Small intestine (tissue), 7 donors: ENCODE results near the gene PRLR. TPM values are rescaled to one million over a fixed set of nuclear protein-coding genes. Genes with fewer than 3 reads are reported as not detected.

Source experiments
- DNase-seq, 2 donors: peaks; one replicate each; pipeline versions ENCODE4 v3.0.0 to v3.0.0-alpha.2; 2013
- FAIRE-seq: peaks from 2 replicates; lab custom pipeline; 2012; peaks lifted over from hg19 to GRCh38; lab: Jason Lieb, UNC
- H3K27ac ChIP-seq, 3 donors: one replicate each; pipeline ENCODE4 v1.5.1; 2013; ENCODE audit warnings: low read length in 2 of 3, mild to moderate bottlenecking in 2 of 3, control low read depth in 1 of 3, inconsistent platforms in 1 of 3, low read depth in 1 of 3, moderate library complexity in 1 of 3
- H3K27me3 ChIP-seq, 3 donors: one replicate each; pipeline ENCODE4 v1.6.1; 2013; ENCODE audit warnings: low read length in 3 of 3, inconsistent platforms in 1 of 3; ENCODE audit not compliant: control insufficient read depth in 3 of 3, insufficient read depth in 3 of 3
- H3K36me3 ChIP-seq, 3 donors: one replicate each; pipeline ENCODE4 v1.6.1; 2013; ENCODE audit warnings: low read length in 3 of 3, inconsistent platforms in 1 of 3, low read depth in 1 of 3, mild to moderate bottlenecking in 1 of 3, moderate library complexity in 1 of 3; ENCODE audit not compliant: control insufficient read depth in 3 of 3, insufficient read depth in 2 of 3
- H3K4me1 ChIP-seq, 3 donors: one replicate each; pipeline ENCODE4 v1.6.1; 2013; ENCODE audit warnings: low read length in 2 of 3, inconsistent platforms in 1 of 3, low read depth in 1 of 3, mild to moderate bottlenecking in 1 of 3, moderate library complexity in 1 of 3; ENCODE audit not compliant: control insufficient read depth in 3 of 3, insufficient read depth in 2 of 3
- H3K4me3 ChIP-seq, 3 donors: one replicate each; pipeline ENCODE4 v1.5.1; 2013; ENCODE audit warnings: low read length in 3 of 3, control low read depth in 1 of 3, inconsistent platforms in 1 of 3, low read depth in 1 of 3, mild to moderate bottlenecking in 1 of 3, moderate library complexity in 1 of 3
- H3K9me3 ChIP-seq, 2 donors: one replicate each; pipeline ENCODE4 v1.6.1; 2013; ENCODE audit warnings: low read depth in 1 of 2, low read length in 1 of 2; ENCODE audit not compliant: control insufficient read depth in 2 of 2, insufficient read depth in 1 of 2
- WGBS, 3 donors: extraction: QIAGEN DNeasy Blood & Tissue Kit; methylation state at CpG; one replicate each; pipeline ENCODE4 v1.1.7; 2013; 5-methylcytosine and 5-hydroxymethylcytosine counted together
- polyA plus RNA-seq, 4 donors: library from polyadenylated mRNA; stranded (reverse) in 3 of 4; unstranded in 1 of 4; fragments of 200-250 nt in 3 of 4; fragments of 120-200 nt in 1 of 4; gene quantifications; one replicate each; pipeline versions ENCODE4 v1.2.1 to v1.2.3, GENCODE V29; 2013
- donor health status: healthy with polysubstance abuse.
- donor health status: control.
- donor health status: control.
- donor health status: Bipolar disorder and iron deficiency.
- donor health status: healthy.

Gene PRLR
- polyA plus RNA-seq, 4 donors, result 1.4 to 84.6 (median 2.9) TPM

DNA sequence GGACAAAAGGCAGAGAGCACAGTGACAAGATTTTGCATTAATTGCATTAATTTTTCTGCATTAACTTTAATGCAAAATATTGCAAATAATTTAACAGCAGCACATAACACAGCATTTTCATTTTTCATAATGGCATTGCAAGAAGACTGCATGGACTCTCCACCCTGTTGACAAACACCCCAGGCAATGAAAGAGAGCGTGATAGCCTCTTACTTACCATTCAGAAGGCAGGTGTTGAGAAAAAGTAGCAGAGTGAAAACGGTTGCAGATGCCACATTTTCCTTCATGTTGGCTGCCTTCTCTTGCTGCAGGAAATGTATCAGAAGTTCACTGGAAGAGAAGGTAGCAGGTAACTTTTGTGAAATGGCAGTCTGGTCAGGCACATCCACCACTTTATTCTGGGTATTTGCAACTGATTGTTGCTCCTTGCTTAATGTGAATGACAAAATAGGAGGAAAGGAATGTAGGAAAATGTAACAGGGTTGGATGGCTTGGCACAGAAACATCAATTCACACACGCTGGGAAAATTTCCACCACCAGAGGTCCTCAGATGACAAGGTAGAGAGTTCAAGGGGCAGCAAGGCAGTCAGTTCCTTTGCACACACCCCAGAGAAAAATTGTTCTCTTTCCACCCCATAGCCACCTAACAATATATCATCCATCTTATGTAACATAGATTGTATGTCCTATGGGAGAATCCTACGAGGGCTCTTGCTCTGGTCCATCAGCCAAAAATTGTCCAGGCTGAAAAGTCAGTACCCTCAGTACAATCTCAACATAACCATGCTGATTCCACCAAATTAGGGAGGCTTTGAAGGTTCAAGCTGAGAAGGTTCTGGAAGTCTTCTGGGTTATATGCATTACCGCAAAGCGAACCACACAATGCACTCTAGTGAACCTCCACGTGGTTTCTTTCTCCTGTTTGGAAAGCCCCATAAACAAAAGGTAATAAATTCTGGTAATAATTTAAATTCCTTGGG, 140.7 kb downstream of the PRLR start:
- peaks cover 0 to 5% of the 10 kb centered on the region in 2 donors for H3K9me3 ChIP-seq
- peaks cover 0 to 5% (median 0%) of the 10 kb centered on the region in 3 donors for H3K4me1 ChIP-seq
- no peaks in the 10 kb centered on the region for H3K27me3 ChIP-seq
- H3K27ac ChIP-seq, result no peak overlapping the region
- H3K4me3 ChIP-seq, result no peak overlapping the region
- no peak for FAIRE-seq
- peak; percentile 71 to 77 for DNase-seq
- 51 to 68% (median 58%) methylated on average over 7 of the region's 7 CpGs for WGBS, 3 donors
- H3K36me3 ChIP-seq, result peaks cover 0 to 19% (median 0%) of the 10 kb centered on the region in 3 donors

DNA sequence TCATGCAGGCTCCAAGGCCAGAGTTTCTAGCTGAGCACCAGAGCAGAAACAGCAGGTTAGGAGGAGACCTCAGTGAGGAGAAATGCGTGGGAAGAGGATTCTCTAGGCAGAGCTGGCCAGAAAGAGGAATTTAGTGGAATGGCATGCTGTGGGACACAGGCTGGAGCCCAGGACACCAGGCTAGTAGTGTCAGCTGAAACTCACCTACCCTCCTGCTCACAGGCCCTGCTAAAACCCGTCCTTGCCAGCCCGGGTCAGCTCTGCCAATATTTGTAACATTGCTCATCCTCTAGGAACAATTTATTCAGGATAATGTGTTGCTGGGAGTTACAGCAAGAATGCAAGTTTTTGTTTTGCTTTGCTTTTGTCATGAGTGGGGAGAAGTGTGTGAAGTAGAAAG, 142.3 kb downstream of the PRLR start:
- Histone ChIP-seq H3K9me3 (peaks cover 0 to 5% of the 10 kb centered on the region in 2 donors), H3K4me3 (no peak overlapping the region), H3K4me1 (peaks cover 0 to under 1% (median 0%) of the 10 kb centered on the region in 3 donors), H3K36me3 (peaks cover 0 to 23% (median 0%) of the 10 kb centered on the region in 3 donors), H3K27me3 (no peaks in the 10 kb centered on the region), H3K27ac (no peak overlapping the region)
- no peak for FAIRE-seq
- DNase-seq, result no peak
- WGBS, 3 donors, result 69 to 87% (median 83%) methylated on average over 3 of the region's 3 CpGs

DNA sequence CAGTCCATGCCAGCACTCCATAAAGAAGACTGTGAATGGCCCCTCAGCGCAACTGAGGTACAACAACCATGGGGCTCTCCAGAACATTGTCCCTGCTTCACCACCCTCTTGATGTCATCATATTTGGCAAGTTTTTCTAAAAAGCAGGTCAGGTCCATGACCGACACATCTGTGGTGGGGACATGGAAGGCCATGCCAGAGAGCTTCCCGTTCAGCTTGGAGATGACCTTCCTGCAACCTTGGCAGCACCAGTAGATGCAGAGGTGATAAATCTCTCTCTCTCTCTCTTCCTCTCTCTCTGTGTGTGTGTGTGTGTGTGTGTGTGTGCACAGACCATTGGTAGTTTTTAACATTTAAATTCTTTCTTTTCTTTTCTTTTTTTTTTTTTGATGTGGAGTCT, 147.1 kb downstream of the PRLR start:
- Histone ChIP-seq H3K36me3 (peaks cover 0 to 24% (median 0%) of the 10 kb centered on the region in 3 donors), H3K9me3 (no peaks in the 10 kb centered on the region), H3K27ac (no peak overlapping the region), H3K4me1 (no peaks in the 10 kb centered on the region), H3K4me3 (no peak overlapping the region), H3K27me3 (no peaks in the 10 kb centered on the region)
- DNase-seq, result no peak
- 85 to 95% (median 94%) methylated on average over 3 of the region's 3 CpGs for WGBS, 3 donors
- no peak for FAIRE-seq

DNA sequence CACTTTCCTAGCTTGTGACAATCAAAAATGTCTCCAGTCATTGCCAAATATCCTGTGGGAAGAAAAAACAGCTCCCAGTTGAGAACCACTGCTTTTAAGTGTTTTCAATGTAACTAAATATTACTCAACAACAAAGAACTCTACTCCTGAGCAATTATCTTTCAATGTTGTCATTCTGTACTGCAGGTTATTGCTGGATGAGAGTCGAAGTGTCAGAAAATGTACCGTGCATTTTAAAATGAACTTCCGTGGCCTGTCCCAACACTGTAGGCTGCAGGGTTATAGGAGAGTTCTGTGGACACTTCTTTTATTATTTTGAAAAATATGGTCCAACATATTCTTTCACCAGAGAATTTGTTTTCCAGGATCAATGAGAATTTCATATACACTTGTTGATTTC, 147.8 kb downstream of the PRLR start:
- no peak for FAIRE-seq
- WGBS, 3 donors, result 87 to 92% (median 92%) methylated on average over 3 of the region's 3 CpGs
- no peaks in the 10 kb centered on the region for H3K4me1 ChIP-seq
- no peaks in the 10 kb centered on the region for H3K27me3 ChIP-seq
- H3K4me3 ChIP-seq, result no peak overlapping the region
- no peaks in the 10 kb centered on the region for H3K9me3 ChIP-seq
- peaks cover 0 to 18% (median 0%) of the 10 kb centered on the region in 3 donors for H3K36me3 ChIP-seq
- no peak for DNase-seq
- no peak overlapping the region for H3K27ac ChIP-seq

DNA sequence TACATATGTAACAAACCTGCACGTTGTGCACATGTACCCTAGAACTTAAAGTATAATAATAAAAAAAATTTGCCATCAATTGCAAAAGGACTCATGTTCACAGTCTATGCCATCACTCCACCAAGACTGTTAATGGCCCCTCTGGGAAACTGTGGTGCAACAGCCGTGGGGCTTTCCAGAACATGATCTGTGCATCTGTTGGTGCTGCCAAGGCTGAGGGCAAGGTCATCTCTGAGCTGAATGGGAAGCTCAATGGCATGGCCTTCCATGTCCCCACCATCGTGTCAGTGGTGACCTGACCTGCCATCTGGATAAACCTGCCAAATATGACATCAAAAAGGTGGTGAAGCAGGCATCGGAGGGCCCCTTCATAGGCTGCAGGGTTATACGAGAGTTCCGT, 149.2 kb downstream of the PRLR start:
- H3K36me3 ChIP-seq, result peaks cover 0 to 13% (median 0%) of the 10 kb centered on the region in 3 donors
- H3K27me3 ChIP-seq, result no peaks in the 10 kb centered on the region
- FAIRE-seq (no peak), DNase-seq (no peak)
- H3K9me3 ChIP-seq, result no peaks in the 10 kb centered on the region
- WGBS, 3 donors, result 83 to 95% (median 90%) methylated on average over 6 of the region's 6 CpGs
- no peak overlapping the region for H3K4me3 ChIP-seq
- H3K4me1 ChIP-seq, result no peaks in the 10 kb centered on the region
- no peak overlapping the region for H3K27ac ChIP-seq

DNA sequence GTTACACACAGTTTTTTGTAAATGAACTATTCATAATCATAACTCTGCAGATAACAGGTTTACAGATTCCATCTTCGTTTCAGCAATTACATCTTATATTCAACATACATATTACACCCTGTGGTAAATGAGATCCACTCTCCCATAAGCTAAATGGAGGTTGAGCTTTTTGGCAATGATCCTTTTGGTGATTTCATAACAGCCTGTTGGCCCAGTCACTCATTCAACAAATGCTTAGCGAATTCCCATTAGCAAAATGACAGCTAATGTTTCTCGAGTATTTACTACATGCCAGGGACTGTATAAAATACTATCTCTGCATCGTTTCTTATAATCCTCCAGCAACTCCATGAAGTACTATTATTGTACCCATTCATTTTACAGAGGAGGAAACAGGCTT, 157.1 kb downstream of the PRLR start:
- FAIRE-seq, result no peak
- H3K27me3 ChIP-seq, result no peaks in the 10 kb centered on the region
- H3K36me3 ChIP-seq, result peaks cover 0 to 19% (median 3%) of the 10 kb centered on the region in 3 donors
- no peaks in the 10 kb centered on the region for H3K9me3 ChIP-seq
- no peak overlapping the region for H3K27ac ChIP-seq
- DNase-seq, result no peak
- 71 to 89% (median 86%) methylated on average over 4 of the region's 4 CpGs for WGBS, 3 donors
- H3K4me1 ChIP-seq, result no peaks in the 10 kb centered on the region
- H3K4me3 ChIP-seq, result no peak overlapping the region

DNA sequence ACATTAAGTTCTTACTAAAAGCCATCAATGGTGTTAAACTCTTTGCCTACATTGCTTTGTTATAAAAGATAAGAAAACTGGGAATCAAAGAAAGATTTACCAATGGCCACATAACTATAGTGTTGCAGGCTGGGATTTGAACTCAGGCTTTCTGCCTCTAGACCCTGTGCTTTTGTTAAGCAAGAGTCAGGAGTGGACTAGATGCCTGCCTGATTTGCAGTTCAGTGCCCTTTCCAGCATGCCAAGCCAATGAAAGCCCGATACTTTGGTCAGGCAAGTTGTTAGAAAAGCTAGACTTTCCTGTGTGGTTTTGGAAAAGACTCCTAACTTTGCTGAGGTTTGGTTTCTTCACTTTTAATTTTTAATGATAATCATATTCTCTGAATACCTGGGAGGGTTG, 161.1 kb downstream of the PRLR start:
- H3K27me3 ChIP-seq, result no peaks in the 10 kb centered on the region
- no peak overlapping the region for H3K4me3 ChIP-seq
- no peak for DNase-seq
- WGBS, 3 donors, result 88 to 100% (median 92%) methylated on average over 1 of the region's 1 CpG
- no peak overlapping the region for H3K27ac ChIP-seq
- no peak for FAIRE-seq
- H3K36me3 ChIP-seq, result peaks cover 0 to 26% (median 8%) of the 10 kb centered on the region in 3 donors
- no peaks in the 10 kb centered on the region for H3K9me3 ChIP-seq
- no peaks in the 10 kb centered on the region for H3K4me1 ChIP-seq

DNA sequence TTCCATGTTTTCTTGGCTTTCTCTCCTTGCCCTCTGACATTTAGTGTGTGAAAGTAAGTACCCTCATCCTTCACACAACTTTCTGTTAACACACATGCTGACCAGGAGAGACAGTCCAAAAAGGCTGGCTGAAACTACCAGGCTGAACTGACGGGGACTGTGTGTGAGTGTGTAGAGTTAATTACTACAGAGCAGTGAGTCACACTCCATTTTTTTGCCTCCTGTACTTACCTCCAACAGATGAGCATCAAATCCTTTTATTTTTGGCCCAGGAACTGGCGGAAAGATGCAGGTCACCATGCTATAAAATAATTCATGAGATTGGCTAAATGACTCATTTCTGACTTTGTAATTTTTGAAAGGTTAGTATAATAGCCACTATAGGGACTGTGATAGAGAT, 162.3 kb downstream of the PRLR start:
- H3K36me3 ChIP-seq, result peaks cover 0 to 24% (median 8%) of the 10 kb centered on the region in 3 donors
- H3K4me1 ChIP-seq, result no peaks in the 10 kb centered on the region
- DNase-seq (no peak), FAIRE-seq (no peak)
- 82 to 89% (median 86%) methylated on average over 2 of the region's 2 CpGs for WGBS, 3 donors
- H3K4me3 ChIP-seq, result no peak overlapping the region
- no peaks in the 10 kb centered on the region for H3K27me3 ChIP-seq
- H3K27ac ChIP-seq, result no peak overlapping the region
- H3K9me3 ChIP-seq, result no peaks in the 10 kb centered on the region
